Gastroesophageal sphincter (tissue), 3 donors: ENCODE measurements around the gene TRIM13.

Experiments
- EP300 ChIP-seq: sonication (generic); formaldehyde crosslinking; IDR thresholded peaks from one replicate; pipeline ENCODE4 v1.6.1; 2017; ENCODE audit warnings: antibody characterized with exemption, mild to moderate bottlenecking
- POLR2A ChIP-seq, 2 donors: fragments of 450-650 bp; IDR thresholded peaks; one replicate each; pipeline ENCODE4 v1.6.1; 2017; ENCODE audit warnings: antibody characterized with exemption in 2 of 2, mild to moderate bottlenecking in 2 of 2, moderate library complexity in 1 of 2
- POLR2AphosphoS5 ChIP-seq: sonication (generic); formaldehyde crosslinking; IDR thresholded peaks from one replicate; pipeline ENCODE4 v1.6.1; 2017; ENCODE audit warnings: antibody characterized with exemption
- TF ChIP-seq, protein P1 (sequence below), 4 experiments: fragments of 200-600 bp in 2 of 4; fragments of 450-650 bp in 2 of 4; sonication (generic) in 1 of 4; IDR thresholded peaks; one replicate each; pipeline ENCODE4 v1.5.1; 2017 to 2019; ENCODE audit warnings: antibody characterized with exemption in 4 of 4, mild to moderate bottlenecking in 2 of 4, moderate library complexity in 2 of 4

DNA sequence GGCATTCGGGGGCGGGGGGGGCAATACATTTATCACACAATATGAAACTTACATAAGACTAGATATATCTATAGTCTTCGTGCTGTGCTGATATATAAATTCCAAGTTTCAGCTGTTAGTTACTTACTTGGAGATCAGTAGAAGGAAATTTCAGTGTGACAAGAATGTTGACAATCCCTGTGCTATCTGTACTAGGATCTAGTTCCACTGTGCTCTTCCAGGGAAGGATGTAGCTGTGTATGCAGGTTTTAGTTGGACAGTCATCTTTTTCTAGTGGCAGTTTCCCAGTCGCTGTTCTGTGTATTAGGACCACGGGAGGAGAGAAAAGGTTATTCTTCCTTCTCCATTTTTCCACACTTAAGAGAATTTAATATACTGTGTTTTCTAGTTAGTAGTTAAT lies 3.2 kb upstream of the TRIM13 start:
- TF ChIP-seq, protein P1, sequence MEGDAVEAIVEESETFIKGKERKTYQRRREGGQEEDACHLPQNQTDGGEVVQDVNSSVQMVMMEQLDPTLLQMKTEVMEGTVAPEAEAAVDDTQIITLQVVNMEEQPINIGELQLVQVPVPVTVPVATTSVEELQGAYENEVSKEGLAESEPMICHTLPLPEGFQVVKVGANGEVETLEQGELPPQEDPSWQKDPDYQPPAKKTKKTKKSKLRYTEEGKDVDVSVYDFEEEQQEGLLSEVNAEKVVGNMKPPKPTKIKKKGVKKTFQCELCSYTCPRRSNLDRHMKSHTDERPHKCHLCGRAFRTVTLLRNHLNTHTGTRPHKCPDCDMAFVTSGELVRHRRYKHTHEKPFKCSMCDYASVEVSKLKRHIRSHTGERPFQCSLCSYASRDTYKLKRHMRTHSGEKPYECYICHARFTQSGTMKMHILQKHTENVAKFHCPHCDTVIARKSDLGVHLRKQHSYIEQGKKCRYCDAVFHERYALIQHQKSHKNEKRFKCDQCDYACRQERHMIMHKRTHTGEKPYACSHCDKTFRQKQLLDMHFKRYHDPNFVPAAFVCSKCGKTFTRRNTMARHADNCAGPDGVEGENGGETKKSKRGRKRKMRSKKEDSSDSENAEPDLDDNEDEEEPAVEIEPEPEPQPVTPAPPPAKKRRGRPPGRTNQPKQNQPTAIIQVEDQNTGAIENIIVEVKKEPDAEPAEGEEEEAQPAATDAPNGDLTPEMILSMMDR (IDR thresholded peaks at IDR 0.05) = no peak
- TF ChIP-seq POLR2A (IDR thresholded peaks at IDR 0.05) (no peak), POLR2AphosphoS5 (no peak), EP300 (no peak)
